SH-SY5Y (cell line): ENCODE results near the gene SHISA6.

Source experiments
- GATA2 ChIP-seq: IDR thresholded peaks from 2 replicates; pipeline ENCODE4 v1.6.1; 2011; ENCODE audit warnings: mild to moderate bottlenecking, low read depth, low read length
- GATA3 ChIP-seq: IDR thresholded peaks from 2 replicates; pipeline ENCODE4 v1.6.1; 2011; ENCODE audit warnings: low read depth, mild to moderate bottlenecking, low read length, moderate library complexity

The SHISA6 gene

GRCh38 chr17:11244776-11245175 is 3.8 kb downstream of the SHISA6 start:
- no peak for TF ChIP-seq GATA3
- no peak for TF ChIP-seq GATA2

- TF ChIP-seq GATA3 (no peak), GATA2 (no peak)
These were observed 4.2 kb downstream of the SHISA6 start for GRCh38 chr17:11245187-11245586.

- TF ChIP-seq GATA3 (no peak), GATA2 (no peak)
These were observed 4.8 kb downstream of the SHISA6 start for GRCh38 chr17:11245791-11246190.

GRCh38 chr17:11250161-11250560 is 9.1 kb downstream of the SHISA6 start:
- TF ChIP-seq GATA3: no peak

- no peak for TF ChIP-seq GATA2
- no peak for TF ChIP-seq GATA3
These were observed 10.6 kb downstream of the SHISA6 start for GRCh38 chr17:11251561-11252107.

- no peak for TF ChIP-seq GATA3
- no peak for TF ChIP-seq GATA2
These were observed 11.1 kb downstream of the SHISA6 start for GRCh38 chr17:11252146-11252545.

GRCh38 chr17:11256877-11257276 is 15.9 kb downstream of the SHISA6 start:
- TF ChIP-seq GATA2: no peak
- no peak for TF ChIP-seq GATA3

- no peak for TF ChIP-seq GATA2
- TF ChIP-seq GATA3: no peak
These were observed 23.3 kb downstream of the SHISA6 start for GRCh38 chr17:11264183-11264871.

GRCh38 chr17:11267999-11268575 is 27.1 kb downstream of the SHISA6 start:
- TF ChIP-seq GATA2 (no peak), GATA3 (no peak)

- no peak for TF ChIP-seq GATA3
- TF ChIP-seq GATA2: no peak
These were observed 28.2 kb downstream of the SHISA6 start for GRCh38 chr17:11269210-11269609.

- TF ChIP-seq GATA3 (no peak), GATA2 (no peak)
These were observed 31.2 kb downstream of the SHISA6 start for GRCh38 chr17:11272191-11272590.

GRCh38 chr17:11273596-11273995 is 32.6 kb downstream of the SHISA6 start:
- TF ChIP-seq GATA2: no peak
- no peak for TF ChIP-seq GATA3

- no peak for TF ChIP-seq GATA2
- TF ChIP-seq GATA3: no peak
These were observed 33.1 kb downstream of the SHISA6 start for GRCh38 chr17:11274106-11274505.

GRCh38 chr17:11276486-11276885 is 35.5 kb downstream of the SHISA6 start:
- TF ChIP-seq GATA3 (no peak), GATA2 (no peak)
